Fibroblast of skin of abdomen (primary cell): ENCODE data around the gene KIF1B.
A peak's percentile ranks its signal among the peaks of the same experiment; 100 is the strongest.
"Not testable (repeated sequence)": the region's sequence is repeated elsewhere in the genome, so short reads cannot be mapped to it uniquely, and the experiment has no call there.

ENCODE experiments used
- DNase-seq: peaks from one replicate; pipeline ENCODE4 v3.0.0-alpha.2; 2013

KIF1B gene

GRCh38 chr1:10237157-10237539 lies 26.8 kb downstream of the KIF1B start:
- no peak for DNase-seq

GRCh38 chr1:10242135-10242534 lies 31.8 kb downstream of the KIF1B start:
- DNase-seq, result no peak

- no peak for DNase-seq
Observed at GRCh38 chr1:10242811-10243210, 32.4 kb downstream of the KIF1B start.

GRCh38 chr1:10245674-10246073 lies 35.3 kb downstream of the KIF1B start:
- no peak for DNase-seq

- DNase-seq, result no peak
Observed at GRCh38 chr1:10249808-10250457, 39.6 kb downstream of the KIF1B start.

GRCh38 chr1:10250663-10251062 lies 40.3 kb downstream of the KIF1B start:
- no peak for DNase-seq

- DNase-seq, result peak; percentile 28
Observed at GRCh38 chr1:10251325-10252108, 41.1 kb downstream of the KIF1B start.

GRCh38 chr1:10252508-10252907 lies 42.1 kb downstream of the KIF1B start:
- peak; percentile 67 for DNase-seq

- no peak for DNase-seq
Observed at GRCh38 chr1:10253149-10253548, 42.8 kb downstream of the KIF1B start.

GRCh38 chr1:10253755-10254154 lies 43.4 kb downstream of the KIF1B start:
- DNase-seq, result peak; percentile 82

GRCh38 chr1:10257851-10258250 lies 47.5 kb downstream of the KIF1B start:
- no peak for DNase-seq

- not testable (repeated sequence) for DNase-seq
Observed at GRCh38 chr1:10259547-10259946, 49.2 kb downstream of the KIF1B start.

GRCh38 chr1:10263450-10264082 lies 53.2 kb downstream of the KIF1B start:
- no peak for DNase-seq

- DNase-seq, result no peak
Observed at GRCh38 chr1:10265027-10265426, 54.7 kb downstream of the KIF1B start.

GRCh38 chr1:10265900-10266299 lies 55.5 kb downstream of the KIF1B start:
- DNase-seq, result no peak

- DNase-seq, result peak; percentile 10
Observed at GRCh38 chr1:10267319-10267718, 56.9 kb downstream of the KIF1B start.

GRCh38 chr1:10267921-10268320 lies 57.6 kb downstream of the KIF1B start:
- DNase-seq, result no peak

GRCh38 chr1:10271090-10271489 lies 60.7 kb downstream of the KIF1B start:
- DNase-seq, result no peak

GRCh38 chr1:10271869-10272268 lies 61.5 kb downstream of the KIF1B start:
- DNase-seq, result no peak

GRCh38 chr1:10272274-10272673 lies 61.9 kb downstream of the KIF1B start:
- DNase-seq, result no peak

- DNase-seq, result no peak
Observed at GRCh38 chr1:10278880-10279279, 68.5 kb downstream of the KIF1B start.

- peak; percentile 66 for DNase-seq
Observed at GRCh38 chr1:10280439-10281350, 70.3 kb downstream of the KIF1B start.
